Hepatocyte (in vitro differentiated cells): ENCODE measurements around the gene IMMP2L.

Experiments used
- EZH2 ChIP-seq: fragments of 200-600 bp; sonication (generic); IDR thresholded peaks from 2 replicates; pipeline ENCODE4 v1.6.1; 2016; ENCODE audit warnings: antibody characterized with exemption, mild to moderate bottlenecking, borderline replicate concordance
- TF ChIP-seq, protein P1 (sequence below): fragments of 200-600 bp; sonication (generic); IDR thresholded peaks from 2 replicates; pipeline ENCODE4 v1.5.1; 2016; ENCODE audit warnings: antibody characterized with exemption, mild to moderate bottlenecking; ENCODE audit not compliant: poor library complexity

DNA sequence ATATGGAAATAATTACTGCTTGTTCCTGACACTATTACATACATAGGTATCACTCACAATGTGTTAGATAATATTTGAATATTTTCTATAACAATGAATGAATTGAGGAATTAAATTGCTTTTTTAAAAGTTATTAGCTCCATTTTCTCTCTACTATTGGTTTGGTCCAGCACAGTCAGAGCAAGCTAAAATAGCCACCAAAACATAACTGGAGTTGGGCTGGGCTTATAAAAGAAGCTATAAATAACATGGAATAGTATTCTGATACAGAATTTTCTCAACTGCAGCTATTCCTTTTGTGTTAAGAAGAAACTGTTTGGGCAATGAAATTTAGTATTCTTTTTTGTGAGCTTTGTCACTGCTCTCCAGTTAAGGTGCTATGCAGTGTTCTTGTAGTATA, 614.0 kb downstream of the IMMP2L start:
- TF ChIP-seq, protein P1, sequence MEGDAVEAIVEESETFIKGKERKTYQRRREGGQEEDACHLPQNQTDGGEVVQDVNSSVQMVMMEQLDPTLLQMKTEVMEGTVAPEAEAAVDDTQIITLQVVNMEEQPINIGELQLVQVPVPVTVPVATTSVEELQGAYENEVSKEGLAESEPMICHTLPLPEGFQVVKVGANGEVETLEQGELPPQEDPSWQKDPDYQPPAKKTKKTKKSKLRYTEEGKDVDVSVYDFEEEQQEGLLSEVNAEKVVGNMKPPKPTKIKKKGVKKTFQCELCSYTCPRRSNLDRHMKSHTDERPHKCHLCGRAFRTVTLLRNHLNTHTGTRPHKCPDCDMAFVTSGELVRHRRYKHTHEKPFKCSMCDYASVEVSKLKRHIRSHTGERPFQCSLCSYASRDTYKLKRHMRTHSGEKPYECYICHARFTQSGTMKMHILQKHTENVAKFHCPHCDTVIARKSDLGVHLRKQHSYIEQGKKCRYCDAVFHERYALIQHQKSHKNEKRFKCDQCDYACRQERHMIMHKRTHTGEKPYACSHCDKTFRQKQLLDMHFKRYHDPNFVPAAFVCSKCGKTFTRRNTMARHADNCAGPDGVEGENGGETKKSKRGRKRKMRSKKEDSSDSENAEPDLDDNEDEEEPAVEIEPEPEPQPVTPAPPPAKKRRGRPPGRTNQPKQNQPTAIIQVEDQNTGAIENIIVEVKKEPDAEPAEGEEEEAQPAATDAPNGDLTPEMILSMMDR, result no peak
- no peak for TF ChIP-seq EZH2
